ENCODE data around the gene ZNFX1. TPM values are rescaled to one million over a fixed set of nuclear protein-coding genes. Genes with fewer than 3 reads are reported as not detected.

The ZNFX1 gene
- polyA plus RNA-seq, 1 donor from 2014 or later, result 5.4 TPM

DNA sequence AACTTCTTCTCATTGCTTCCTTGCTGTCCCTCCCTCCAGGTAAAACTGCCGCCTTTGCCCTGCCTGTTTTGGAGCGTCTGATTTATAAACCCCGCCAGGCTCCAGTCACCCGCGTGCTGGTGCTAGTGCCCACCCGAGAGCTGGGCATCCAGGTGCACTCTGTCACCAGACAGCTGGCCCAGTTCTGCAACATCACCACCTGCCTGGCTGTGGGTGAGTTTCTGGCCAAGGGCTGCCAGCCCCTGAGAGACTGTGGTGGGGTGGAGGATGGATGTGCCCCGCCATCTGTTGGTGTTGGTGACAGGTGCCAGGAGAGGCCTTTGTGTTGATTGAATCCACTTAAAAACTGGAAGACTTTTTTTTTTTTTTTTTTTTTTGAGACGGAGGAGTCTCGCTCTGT, 49.2 kb downstream of the ZNFX1 start:
- Histone ChIP-seq H4K20me1 (ENCODE audit: insufficient read depth) (no peaks in the 10 kb centered on the region), H3K27me3 (ENCODE audit: insufficient read depth, low read depth, low read length) (no peaks in the 10 kb centered on the region), H3F3A (ENCODE audit: insufficient read depth, low read length, poor library complexity, severe bottlenecking) (no peaks in the 10 kb centered on the region), H2AFZ (ENCODE audit: low read depth, low read length) (no peak overlapping the region), H3K79me2 (replicated peaks; ENCODE audit: insufficient read depth, low read length) (no peaks in the 10 kb centered on the region), H3K36me3 (ENCODE audit: insufficient read depth, low read length) (no peaks in the 10 kb centered on the region), H3K4me3 (ENCODE audit: low read length) (no peak overlapping the region), H3K9ac (ENCODE audit: low read length) (no peak overlapping the region), H3K4me2 (ENCODE audit: low read length) (no peak overlapping the region), H3K9me2 (ENCODE audit: insufficient read depth, low read length) (no peaks in the 10 kb centered on the region), H3K9me3 (ENCODE audit: low read length) (no peaks in the 10 kb centered on the region), H3K27ac (ENCODE audit: low read length) (no peak overlapping the region)
- no peak for TF ChIP-seq MXI1 (conservative IDR thresholded peaks at IDR 0.05; ENCODE audit: poor library complexity, severe bottlenecking)
- no peak for TF ChIP-seq EZH2 (IDR thresholded peaks at IDR 0.05; ENCODE audit: borderline replicate concordance, insufficient read depth, low read length, poor library complexity, severe bottlenecking)
- TF ChIP-seq SMC3 (conservative IDR thresholded peaks at IDR 0.05; ENCODE audit: poor library complexity), result no peak
- no peak for TF ChIP-seq POLR2AphosphoS5 (IDR thresholded peaks at IDR 0.05)
- TF ChIP-seq EP300 (conservative IDR thresholded peaks at IDR 0.05; ENCODE audit: poor library complexity, severe bottlenecking), result no peak
- TF ChIP-seq TAF1 (IDR thresholded peaks at IDR 0.05; ENCODE audit: low read depth), result no peak
- TF ChIP-seq, protein P1, sequence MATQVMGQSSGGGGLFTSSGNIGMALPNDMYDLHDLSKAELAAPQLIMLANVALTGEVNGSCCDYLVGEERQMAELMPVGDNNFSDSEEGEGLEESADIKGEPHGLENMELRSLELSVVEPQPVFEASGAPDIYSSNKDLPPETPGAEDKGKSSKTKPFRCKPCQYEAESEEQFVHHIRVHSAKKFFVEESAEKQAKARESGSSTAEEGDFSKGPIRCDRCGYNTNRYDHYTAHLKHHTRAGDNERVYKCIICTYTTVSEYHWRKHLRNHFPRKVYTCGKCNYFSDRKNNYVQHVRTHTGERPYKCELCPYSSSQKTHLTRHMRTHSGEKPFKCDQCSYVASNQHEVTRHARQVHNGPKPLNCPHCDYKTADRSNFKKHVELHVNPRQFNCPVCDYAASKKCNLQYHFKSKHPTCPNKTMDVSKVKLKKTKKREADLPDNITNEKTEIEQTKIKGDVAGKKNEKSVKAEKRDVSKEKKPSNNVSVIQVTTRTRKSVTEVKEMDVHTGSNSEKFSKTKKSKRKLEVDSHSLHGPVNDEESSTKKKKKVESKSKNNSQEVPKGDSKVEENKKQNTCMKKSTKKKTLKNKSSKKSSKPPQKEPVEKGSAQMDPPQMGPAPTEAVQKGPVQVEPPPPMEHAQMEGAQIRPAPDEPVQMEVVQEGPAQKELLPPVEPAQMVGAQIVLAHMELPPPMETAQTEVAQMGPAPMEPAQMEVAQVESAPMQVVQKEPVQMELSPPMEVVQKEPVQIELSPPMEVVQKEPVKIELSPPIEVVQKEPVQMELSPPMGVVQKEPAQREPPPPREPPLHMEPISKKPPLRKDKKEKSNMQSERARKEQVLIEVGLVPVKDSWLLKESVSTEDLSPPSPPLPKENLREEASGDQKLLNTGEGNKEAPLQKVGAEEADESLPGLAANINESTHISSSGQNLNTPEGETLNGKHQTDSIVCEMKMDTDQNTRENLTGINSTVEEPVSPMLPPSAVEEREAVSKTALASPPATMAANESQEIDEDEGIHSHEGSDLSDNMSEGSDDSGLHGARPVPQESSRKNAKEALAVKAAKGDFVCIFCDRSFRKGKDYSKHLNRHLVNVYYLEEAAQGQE (IDR thresholded peaks at IDR 0.05; ENCODE audit: borderline replicate concordance), result no peak
- no peak for TF ChIP-seq RAD21 (conservative IDR thresholded peaks at IDR 0.05)
- TF ChIP-seq, protein P2, sequence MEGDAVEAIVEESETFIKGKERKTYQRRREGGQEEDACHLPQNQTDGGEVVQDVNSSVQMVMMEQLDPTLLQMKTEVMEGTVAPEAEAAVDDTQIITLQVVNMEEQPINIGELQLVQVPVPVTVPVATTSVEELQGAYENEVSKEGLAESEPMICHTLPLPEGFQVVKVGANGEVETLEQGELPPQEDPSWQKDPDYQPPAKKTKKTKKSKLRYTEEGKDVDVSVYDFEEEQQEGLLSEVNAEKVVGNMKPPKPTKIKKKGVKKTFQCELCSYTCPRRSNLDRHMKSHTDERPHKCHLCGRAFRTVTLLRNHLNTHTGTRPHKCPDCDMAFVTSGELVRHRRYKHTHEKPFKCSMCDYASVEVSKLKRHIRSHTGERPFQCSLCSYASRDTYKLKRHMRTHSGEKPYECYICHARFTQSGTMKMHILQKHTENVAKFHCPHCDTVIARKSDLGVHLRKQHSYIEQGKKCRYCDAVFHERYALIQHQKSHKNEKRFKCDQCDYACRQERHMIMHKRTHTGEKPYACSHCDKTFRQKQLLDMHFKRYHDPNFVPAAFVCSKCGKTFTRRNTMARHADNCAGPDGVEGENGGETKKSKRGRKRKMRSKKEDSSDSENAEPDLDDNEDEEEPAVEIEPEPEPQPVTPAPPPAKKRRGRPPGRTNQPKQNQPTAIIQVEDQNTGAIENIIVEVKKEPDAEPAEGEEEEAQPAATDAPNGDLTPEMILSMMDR (IDR thresholded peaks at IDR 0.05; ENCODE audit: poor library complexity, severe bottlenecking), result no peak

DNA sequence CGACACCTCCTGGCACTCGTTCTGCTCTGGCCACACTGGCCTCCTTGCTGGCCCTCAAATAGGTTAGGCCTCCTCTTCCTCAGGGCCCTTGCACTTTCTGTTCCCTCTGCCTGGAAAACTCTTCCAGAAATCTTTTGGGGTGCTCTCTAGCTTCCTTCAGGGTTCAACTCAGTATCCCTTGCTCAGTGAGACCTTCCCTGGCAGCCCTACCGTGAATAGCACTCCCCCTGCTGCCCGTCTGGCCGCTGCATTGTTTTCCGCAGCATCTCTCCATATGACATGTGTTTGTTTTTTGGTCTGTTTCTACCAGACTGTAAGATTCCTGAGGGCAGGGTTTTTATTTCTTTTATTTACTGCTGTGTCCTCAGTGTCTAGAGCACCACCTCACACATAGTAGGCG, 52.0 kb downstream of the ZNFX1 start:
- TF ChIP-seq RAD21 (conservative IDR thresholded peaks at IDR 0.05), result no peak
- peaks cover 5% of the 10 kb centered on the region for H3K36me3 ChIP-seq (ENCODE audit: insufficient read depth, low read length)

More for the DNA sequence above, 52.0 kb downstream of the ZNFX1 start:
- Histone ChIP-seq H3K9me3 (ENCODE audit: low read length) (no peaks in the 10 kb centered on the region), H3K4me3 (ENCODE audit: low read length) (no peak overlapping the region), H3K9me2 (ENCODE audit: insufficient read depth, low read length) (no peaks in the 10 kb centered on the region), H3K4me2 (ENCODE audit: low read length) (no peak overlapping the region), H2AFZ (ENCODE audit: low read depth, low read length) (no peak overlapping the region), H3K79me2 (replicated peaks; ENCODE audit: insufficient read depth, low read length) (no peaks in the 10 kb centered on the region), H3K27me3 (ENCODE audit: insufficient read depth, low read depth, low read length) (no peaks in the 10 kb centered on the region), H4K20me1 (ENCODE audit: insufficient read depth) (no peaks in the 10 kb centered on the region), H3K27ac (ENCODE audit: low read length) (no peak overlapping the region), H3F3A (ENCODE audit: insufficient read depth, low read length, poor library complexity, severe bottlenecking) (no peaks in the 10 kb centered on the region), H3K9ac (ENCODE audit: low read length) (no peak overlapping the region)

All from neural cell (in vitro differentiated cells).